Activated CD8-positive, alpha-beta T cell treated with anti-CD3 and anti-CD28 coated beads, Interleukin-2, amount 10 ng/mL, durations not matched to agents 7 days and 5 days (primary cell): ENCODE results near the gene FKRP. TPM values are rescaled to one million over a fixed set of nuclear protein-coding genes. Genes with fewer than 3 reads are reported as not detected.
"Not testable (repeated sequence)": the region's sequence is repeated elsewhere in the genome, so short reads cannot be mapped to it uniquely, and the experiment has no call there.

ENCODE experiments used
- ATAC-seq: fragments of 150-1000 bp; cut with Tn5 transposase; one replicate; pipeline ENCODE4 v1.10.0; 2021; ENCODE audit warnings: moderate library complexity
- CTCF ChIA-PET: fragments of 350-600 bp; sonication (Branson Sonifier 250); formaldehyde crosslinking; loops from one replicate; lab custom pipeline; 2021; ENCODE audit warnings: antibody characterized with exemption; lab: Charles Lee
- POLR2A ChIA-PET: fragments of 350-600 bp; sonication (Branson Sonifier 250); formaldehyde crosslinking; loops from one replicate; lab custom pipeline; 2021; ENCODE audit warnings: antibody characterized with exemption; lab: Charles Lee
- DNase-seq: peaks from one replicate; pipeline ENCODE4 v3.0.0-alpha.2; 2020
- H3K27ac Mint-ChIP-seq: one replicate; pipeline ENCODE4 v1.8.0; 2021; ENCODE audit warnings: mild to moderate bottlenecking, mixed read lengths
- H3K27me3 Mint-ChIP-seq: one replicate; pipeline ENCODE4 v1.8.0; 2021; ENCODE audit warnings: low read depth, mixed read lengths
- H3K36me3 Mint-ChIP-seq: one replicate; pipeline ENCODE4 v1.8.0; 2021; ENCODE audit warnings: low read depth, mixed read lengths
- H3K4me1 Mint-ChIP-seq: one replicate; pipeline ENCODE4 v1.8.0; 2021; ENCODE audit warnings: low read depth, mixed read lengths
- H3K4me3 Mint-ChIP-seq: one replicate; pipeline ENCODE4 v1.8.0; 2021; ENCODE audit warnings: mild to moderate bottlenecking, mixed read lengths
- H3K9me3 Mint-ChIP-seq: one replicate; pipeline ENCODE4 v1.8.0; 2022; ENCODE audit warnings: mixed read lengths; ENCODE audit not compliant: insufficient read depth
- total RNA-seq, 2 experiments: library from RNA; stranded (reverse); gene quantifications; one replicate each; pipeline ENCODE4 v1.2.3, GENCODE V29; 2021

The FKRP gene, protein sequence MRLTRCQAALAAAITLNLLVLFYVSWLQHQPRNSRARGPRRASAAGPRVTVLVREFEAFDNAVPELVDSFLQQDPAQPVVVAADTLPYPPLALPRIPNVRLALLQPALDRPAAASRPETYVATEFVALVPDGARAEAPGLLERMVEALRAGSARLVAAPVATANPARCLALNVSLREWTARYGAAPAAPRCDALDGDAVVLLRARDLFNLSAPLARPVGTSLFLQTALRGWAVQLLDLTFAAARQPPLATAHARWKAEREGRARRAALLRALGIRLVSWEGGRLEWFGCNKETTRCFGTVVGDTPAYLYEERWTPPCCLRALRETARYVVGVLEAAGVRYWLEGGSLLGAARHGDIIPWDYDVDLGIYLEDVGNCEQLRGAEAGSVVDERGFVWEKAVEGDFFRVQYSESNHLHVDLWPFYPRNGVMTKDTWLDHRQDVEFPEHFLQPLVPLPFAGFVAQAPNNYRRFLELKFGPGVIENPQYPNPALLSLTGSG
- total RNA-seq = 10 to 100 TPM; 15.3 to 18.4 TPM

DNA sequence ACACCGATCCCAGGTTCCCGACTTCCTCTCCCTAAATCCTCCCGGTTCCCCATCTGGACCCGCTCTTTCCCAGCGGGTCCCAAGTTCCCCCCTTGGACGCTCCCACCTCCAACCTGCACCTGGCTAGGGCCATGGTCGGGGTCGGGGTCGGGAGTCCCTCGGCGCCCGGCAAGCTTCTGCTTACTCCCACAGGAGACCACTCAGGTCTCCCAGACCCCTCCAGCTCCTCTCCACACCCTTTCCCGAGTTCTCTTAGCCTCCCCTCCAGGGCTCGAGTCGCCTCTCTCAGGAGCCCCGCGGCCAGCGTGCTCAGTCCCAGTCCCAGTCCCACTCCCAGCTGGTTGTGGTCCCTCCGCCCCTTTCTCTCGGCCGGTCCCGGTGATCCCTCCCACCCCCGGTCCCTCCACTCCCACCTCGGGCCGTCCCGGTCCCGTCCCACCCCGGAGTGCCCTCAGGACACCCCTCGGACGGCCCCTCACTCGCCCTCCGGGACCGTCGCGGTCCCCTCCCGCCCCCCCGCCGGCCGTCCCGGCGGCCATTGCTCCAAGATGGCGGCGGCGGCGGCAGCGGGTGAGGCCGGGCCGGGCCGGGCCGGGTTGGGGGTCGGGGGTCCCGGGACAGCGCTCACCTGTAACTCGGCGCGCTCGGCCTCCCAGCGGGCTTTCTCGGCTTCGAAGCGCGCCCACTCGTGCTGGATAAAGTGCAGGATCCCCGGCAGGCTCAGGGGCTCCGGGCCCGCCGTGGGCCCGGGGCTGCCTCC lies at the start of gene FKRP:
Gene FKRP, plus strand, starts transcription at position 537 of the 760 bp plus-strand sequence. CDS start 9,394 bp downstream, outside the sequence.
- ChIA-PET POLR2A (interaction anchor here (0.8 to 1.5 kb wide), 3 partner anchors 15 to 145 kb away, joined by 3 to 10 read pairs (median 4); no protein-coding TSS in a partner anchor), CTCF (interaction anchor here (1.0 to 5.0 kb wide), 2 partner anchors 12 to 16 kb away, joined by 3 to 28 read pairs; no protein-coding TSS in a partner anchor)
- ATAC-seq (peak; percentile 29), DNase-seq (peak; percentile 37)
- Mint-ChIP-seq H3K4me1 (peaks cover 53% of the 10 kb centered on the region), H3K27me3 (no peaks in the 10 kb centered on the region), H3K36me3 (peaks cover 31% of the 10 kb centered on the region), H3K4me3 (peak within 1 kb of the TSS; percentile 94), H3K9me3 (no peaks in the 10 kb centered on the region), H3K27ac (peak within 1 kb of the TSS; percentile 86)

- CTCF ChIA-PET = interaction anchor here (1.2 kb wide), 1 partner anchor 9 kb away, joined by 4 read pairs; no protein-coding TSS in a partner anchor
- Mint-ChIP-seq H3K9me3 (no peaks in the 10 kb centered on the region), H3K4me3 (no peak overlapping the region), H3K36me3 (peaks cover 79% of the 10 kb centered on the region), H3K27me3 (no peaks in the 10 kb centered on the region), H3K27ac (no peak overlapping the region), H3K4me1 (no peaks in the 10 kb centered on the region)
- POLR2A ChIA-PET = interaction anchor here (0.6 kb wide), 1 partner anchor 17 kb away, joined by 4 read pairs; no protein-coding TSS in a partner anchor
- no peak for ATAC-seq
- DNase-seq = no peak
Measured at GRCh38 chr19:46696866-46697203, 49.0 kb upstream of the FKRP start.

GRCh38 chr19:46697204-46697960 lies 48.5 kb upstream of the FKRP start:
- H3K27ac Mint-ChIP-seq = no peak overlapping the region
- H3K4me1 Mint-ChIP-seq = no peaks in the 10 kb centered on the region
- no peaks in the 10 kb centered on the region for H3K9me3 Mint-ChIP-seq
- ChIA-PET CTCF (interaction anchor here (1.2 kb wide), 1 partner anchor 8 kb away, joined by 4 read pairs; no protein-coding TSS in a partner anchor), POLR2A (interaction anchor here (0.6 kb wide), 1 partner anchor 17 kb away, joined by 4 read pairs; no protein-coding TSS in a partner anchor)
- no peak for DNase-seq
- peak; percentile 44 for ATAC-seq
- H3K4me3 Mint-ChIP-seq = no peak overlapping the region
- H3K36me3 Mint-ChIP-seq = peaks cover 78% of the 10 kb centered on the region
- H3K27me3 Mint-ChIP-seq = no peaks in the 10 kb centered on the region

GRCh38 chr19:46698395-46699321 lies 47.2 kb upstream of the FKRP start:
- POLR2A ChIA-PET = interaction anchor here (1.2 kb wide), 1 partner anchor 92 kb away, joined by 3 read pairs; no protein-coding TSS in a partner anchor
- CTCF ChIA-PET = interaction anchor here (1.4 kb wide), 1 partner anchor 30 kb away, joined by 7 read pairs; no protein-coding TSS in a partner anchor
- no peak overlapping the region for H3K27ac Mint-ChIP-seq
- H3K4me1 Mint-ChIP-seq = no peaks in the 10 kb centered on the region
- no peak for ATAC-seq
- no peak overlapping the region for H3K4me3 Mint-ChIP-seq
- DNase-seq = no peak
- peaks cover 70% of the 10 kb centered on the region for H3K36me3 Mint-ChIP-seq
- no peaks in the 10 kb centered on the region for H3K9me3 Mint-ChIP-seq
- H3K27me3 Mint-ChIP-seq = no peaks in the 10 kb centered on the region

GRCh38 chr19:46700704-46701103 lies 45.2 kb upstream of the FKRP start:
- ATAC-seq (no peak), DNase-seq (no peak)
- Mint-ChIP-seq H3K27me3 (no peaks in the 10 kb centered on the region), H3K4me1 (peaks cover 10% of the 10 kb centered on the region), H3K9me3 (no peaks in the 10 kb centered on the region), H3K27ac (no peak overlapping the region), H3K36me3 (peaks cover 72% of the 10 kb centered on the region), H3K4me3 (no peak overlapping the region)
- POLR2A ChIA-PET = no interaction called here
- CTCF ChIA-PET = interaction anchor here (0.9 to 5.4 kb wide), 3 partner anchors 14 to 57 kb away, joined by 3 to 53 read pairs (median 4); partner anchors contain the start of genes DACT3 and PRKD2

GRCh38 chr19:46704379-46705076 lies 41.3 kb upstream of the FKRP start:
- Mint-ChIP-seq H3K27ac (peak overlapping the region; percentile 77), H3K4me3 (no peak overlapping the region), H3K4me1 (peaks cover 10% of the 10 kb centered on the region), H3K27me3 (no peaks in the 10 kb centered on the region), H3K9me3 (no peaks in the 10 kb centered on the region), H3K36me3 (peaks cover 63% of the 10 kb centered on the region)
- ChIA-PET CTCF (interaction anchor here (0.7 to 6.9 kb wide), 22 partner anchors 8 to 136 kb away, joined by 3 to 84 read pairs (median 4); partner anchors contain the start of gene PRKD2), POLR2A (interaction anchor here (0.6 to 4.4 kb wide), 5 partner anchors 10 to 38 kb away, joined by 3 to 19 read pairs (median 3); no protein-coding TSS in a partner anchor)
- peak; percentile 91 for DNase-seq
- ATAC-seq = peak; percentile 91

DNA sequence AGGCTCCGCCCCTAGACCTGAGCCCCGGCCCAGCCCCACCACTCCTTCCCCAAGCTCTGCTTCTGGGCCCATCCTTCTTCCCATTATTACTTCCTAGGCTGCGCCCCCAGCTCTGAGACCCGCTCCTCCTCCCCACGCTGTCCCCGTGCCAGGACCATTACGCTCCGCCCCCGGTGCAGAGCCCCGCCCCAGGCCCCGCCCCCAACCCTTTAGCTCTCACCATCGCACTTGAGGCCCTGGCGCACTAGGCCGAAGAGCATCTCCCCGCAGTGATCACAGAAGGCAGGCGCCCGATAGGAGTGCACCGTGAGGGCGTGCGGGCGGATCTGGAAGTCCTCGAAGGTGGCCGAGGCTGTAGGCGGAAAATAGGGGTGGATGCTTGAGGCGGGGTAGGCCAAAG lies 35.2 kb upstream of the FKRP start:
- Mint-ChIP-seq H3K27ac (no peak overlapping the region), H3K9me3 (no peaks in the 10 kb centered on the region), H3K27me3 (no peaks in the 10 kb centered on the region), H3K4me1 (peaks cover 18% of the 10 kb centered on the region), H3K36me3 (peaks cover 64% of the 10 kb centered on the region), H3K4me3 (no peak overlapping the region)
- CTCF ChIA-PET = interaction anchor here (1.1 kb wide), 1 partner anchor 18 kb away, joined by 5 read pairs; no protein-coding TSS in a partner anchor
- DNase-seq = no peak
- ATAC-seq = no peak
- POLR2A ChIA-PET = interaction anchor here (0.7 to 0.9 kb wide), 2 partner anchors 27 to 52 kb away, joined by 3 read pairs; no protein-coding TSS in a partner anchor

DNA sequence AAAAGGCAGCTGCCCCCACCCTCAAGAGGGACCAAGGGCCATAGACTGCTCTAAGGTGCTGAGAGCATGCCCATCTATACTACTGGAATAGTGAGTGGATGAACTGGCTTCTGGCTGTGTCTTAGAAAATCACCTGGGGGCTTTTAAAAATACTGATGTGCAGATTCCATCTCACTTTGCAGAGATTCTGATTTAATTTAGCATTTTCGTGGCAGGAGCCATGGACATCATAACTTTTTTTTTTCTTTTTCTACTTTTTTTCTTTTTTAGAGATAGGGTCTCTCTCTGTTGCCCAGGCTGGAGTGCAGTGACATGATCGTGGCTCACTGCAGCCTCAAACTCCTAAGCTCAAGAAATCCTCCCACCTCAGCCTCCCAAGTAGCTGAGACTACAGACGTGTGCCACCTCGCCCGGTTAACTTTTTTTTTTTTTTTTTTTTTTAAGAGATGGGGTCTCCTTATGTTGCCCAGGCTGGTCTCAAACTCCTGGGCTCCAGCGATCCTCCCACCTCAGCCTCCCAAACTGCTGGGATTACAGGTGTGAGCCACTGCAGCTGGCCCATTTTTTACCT lies 33.0 kb upstream of the FKRP start:
- POLR2A ChIA-PET = interaction anchor here (1.0 to 2.9 kb wide), 5 partner anchors 10 to 112 kb away, joined by 3 to 19 read pairs (median 14); partner anchors contain the start of gene CALM3
- H3K27me3 Mint-ChIP-seq, H3K9me3 Mint-ChIP-seq, DNase-seq, ATAC-seq: not testable (repeated sequence)
- peak overlapping the region; percentile 25 for H3K4me3 Mint-ChIP-seq
- peaks cover 63% of the 10 kb centered on the region for H3K36me3 Mint-ChIP-seq
- H3K27ac Mint-ChIP-seq = peak overlapping the region; percentile 69
- CTCF ChIA-PET = interaction anchor here (0.7 to 5.3 kb wide), 7 partner anchors 9 to 115 kb away, joined by 3 to 53 read pairs (median 7); no protein-coding TSS in a partner anchor
- peaks cover 20% of the 10 kb centered on the region for H3K4me1 Mint-ChIP-seq

GRCh38 chr19:46713781-46714443 lies 31.9 kb upstream of the FKRP start:
- POLR2A ChIA-PET = interaction anchor here (0.6 to 2.9 kb wide), 22 partner anchors 10 to 1306 kb away, joined by 3 to 19 read pairs (median 4); partner anchors contain the start of genes AP2S1, CALM3, DACT3 and ZC3H4
- Mint-ChIP-seq H3K36me3 (peaks cover 61% of the 10 kb centered on the region), H3K4me3 (peak overlapping the region; percentile 94), H3K27ac (peak overlapping the region; percentile 98), H3K9me3 (no peaks in the 10 kb centered on the region), H3K4me1 (peaks cover 31% of the 10 kb centered on the region), H3K27me3 (no peaks in the 10 kb centered on the region)
- ATAC-seq (peak; percentile 56), DNase-seq (peak; percentile 90)
- CTCF ChIA-PET = interaction anchor here (0.6 to 5.3 kb wide), 18 partner anchors 9 to 1035 kb away, joined by 3 to 53 read pairs (median 4); partner anchors contain the start of gene DACT3
